NCI-H748 (cell line): ENCODE results near the gene SNAI1.
"Not testable (repeated sequence)": the region's sequence is repeated elsewhere in the genome, so short reads cannot be mapped to it uniquely, and the experiment has no call there.

Experiments
- DNase-seq: peaks from one replicate; lab custom pipeline; 2025; ENCODE audit not compliant: unreplicated experiment; lab: John Stamatoyannopoulos, UW

SNAI1 gene

GRCh38 chr20:49985617-49986016 lies 2.8 kb downstream of the SNAI1 start:
- DNase-seq, result no peak

- DNase-seq, result no peak
Measured at GRCh38 chr20:49986049-49986448, 3.3 kb downstream of the SNAI1 start.

DNA sequence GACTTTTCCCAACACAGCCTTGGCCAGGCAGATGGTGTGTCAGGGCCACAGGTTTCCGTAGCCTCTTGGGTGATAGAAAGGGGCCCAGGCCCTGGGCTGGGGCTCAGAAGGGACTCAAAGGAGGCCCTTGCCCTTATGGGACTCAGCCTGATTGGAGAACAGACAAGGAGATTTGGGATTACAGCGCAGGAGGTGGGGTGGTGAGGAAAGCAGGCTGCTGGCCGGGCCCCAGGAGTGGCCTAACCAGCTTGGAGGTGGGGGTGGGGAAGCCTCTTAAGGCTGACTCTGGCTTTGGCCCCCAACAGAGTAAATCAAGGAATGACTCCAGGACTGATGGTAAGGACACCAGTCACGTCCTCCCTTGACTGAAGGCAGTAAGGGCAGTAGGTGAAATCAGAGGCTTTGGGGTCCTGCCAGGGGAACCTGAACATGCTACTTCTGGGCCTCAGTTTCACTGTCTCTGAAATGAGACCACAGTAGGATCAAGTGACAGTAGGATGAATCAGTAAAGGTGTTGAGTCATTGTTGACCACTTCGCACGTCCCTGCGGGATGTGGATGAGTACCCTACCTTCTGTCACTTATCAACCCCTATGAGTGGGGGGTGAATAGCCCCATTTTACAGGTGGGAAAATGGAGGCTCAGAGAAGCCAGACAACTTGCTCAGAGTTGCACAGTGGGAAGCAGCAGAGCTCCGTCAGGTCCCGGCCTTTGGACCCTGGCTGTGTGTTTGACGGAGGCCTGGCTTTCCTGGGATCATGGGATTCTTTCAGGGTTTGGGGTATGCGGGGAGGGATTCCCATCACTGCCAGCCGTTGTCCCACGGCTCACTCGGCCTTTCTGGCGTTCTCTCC lies 4.5 kb downstream of the SNAI1 start:
- no peak for DNase-seq

DNA sequence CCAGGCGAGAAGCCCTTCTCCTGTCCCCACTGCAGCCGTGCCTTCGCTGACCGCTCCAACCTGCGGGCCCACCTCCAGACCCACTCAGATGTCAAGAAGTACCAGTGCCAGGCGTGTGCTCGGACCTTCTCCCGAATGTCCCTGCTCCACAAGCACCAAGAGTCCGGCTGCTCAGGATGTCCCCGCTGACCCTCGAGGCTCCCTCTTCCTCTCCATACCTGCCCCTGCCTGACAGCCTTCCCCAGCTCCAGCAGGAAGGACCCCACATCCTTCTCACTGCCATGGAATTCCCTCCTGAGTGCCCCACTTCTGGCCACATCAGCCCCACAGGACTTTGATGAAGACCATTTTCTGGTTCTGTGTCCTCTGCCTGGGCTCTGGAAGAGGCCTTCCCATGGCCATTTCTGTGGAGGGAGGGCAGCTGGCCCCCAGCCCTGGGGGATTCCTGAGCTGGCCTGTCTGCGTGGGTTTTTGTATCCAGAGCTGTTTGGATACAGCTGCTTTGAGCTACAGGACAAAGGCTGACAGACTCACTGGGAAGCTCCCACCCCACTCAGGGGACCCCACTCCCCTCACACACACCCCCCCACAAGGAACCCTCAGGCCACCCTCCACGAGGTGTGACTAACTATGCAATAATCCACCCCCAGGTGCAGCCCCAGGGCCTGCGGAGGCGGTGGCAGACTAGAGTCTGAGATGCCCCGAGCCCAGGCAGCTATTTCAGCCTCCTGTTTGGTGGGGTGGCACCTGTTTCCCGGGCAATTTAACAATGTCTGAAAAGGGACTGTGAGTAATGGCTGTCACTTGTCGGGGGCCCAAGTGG lies 5.3 kb downstream of the SNAI1 start:
- no peak for DNase-seq

DNA sequence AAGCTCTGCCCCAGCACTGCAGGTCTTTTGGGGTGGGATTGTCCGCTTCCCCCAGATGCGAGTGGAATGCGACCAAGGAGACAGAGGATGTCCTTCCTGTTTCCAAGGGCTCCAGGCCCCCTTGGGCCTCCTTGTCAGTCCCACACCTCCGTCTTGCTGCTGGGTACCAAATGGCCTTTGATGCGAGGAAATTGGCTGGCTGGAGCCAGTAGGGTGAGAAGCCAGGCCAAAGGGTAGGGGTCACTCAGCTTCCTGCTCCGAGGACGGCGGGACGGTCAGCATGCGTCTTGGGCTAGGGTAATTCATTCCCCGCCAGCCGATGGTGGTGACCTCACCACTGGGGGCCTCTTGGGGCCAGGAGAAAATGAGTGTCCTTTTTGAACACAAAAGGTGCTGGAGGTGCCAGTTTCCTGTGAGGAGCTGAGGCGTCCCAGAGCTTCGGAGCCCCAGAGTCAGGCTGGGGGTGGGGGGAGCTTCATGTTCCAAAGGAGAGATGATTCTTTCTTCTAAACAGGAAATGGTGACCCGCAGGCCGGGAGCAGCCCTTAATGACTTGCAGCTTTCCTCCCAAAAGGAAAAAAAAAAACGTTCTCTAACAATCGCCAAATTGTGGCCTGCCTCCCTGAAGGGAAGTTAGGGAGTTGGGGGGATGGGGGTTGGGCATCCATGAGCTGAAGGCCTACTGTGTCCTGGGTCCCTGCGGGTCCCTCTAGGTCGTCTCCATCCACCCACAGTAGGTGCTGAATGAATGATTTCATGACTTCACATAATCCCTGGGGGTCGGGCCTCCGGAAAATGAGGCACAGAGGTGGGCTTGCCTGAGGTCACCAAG lies 6.7 kb downstream of the SNAI1 start:
- DNase-seq, result no peak

GRCh38 chr20:49990271-49990720 lies 7.5 kb downstream of the SNAI1 start:
- DNase-seq, result no peak

- no peak for DNase-seq
Measured at GRCh38 chr20:49993301-49993751, 10.5 kb downstream of the SNAI1 start.

DNA sequence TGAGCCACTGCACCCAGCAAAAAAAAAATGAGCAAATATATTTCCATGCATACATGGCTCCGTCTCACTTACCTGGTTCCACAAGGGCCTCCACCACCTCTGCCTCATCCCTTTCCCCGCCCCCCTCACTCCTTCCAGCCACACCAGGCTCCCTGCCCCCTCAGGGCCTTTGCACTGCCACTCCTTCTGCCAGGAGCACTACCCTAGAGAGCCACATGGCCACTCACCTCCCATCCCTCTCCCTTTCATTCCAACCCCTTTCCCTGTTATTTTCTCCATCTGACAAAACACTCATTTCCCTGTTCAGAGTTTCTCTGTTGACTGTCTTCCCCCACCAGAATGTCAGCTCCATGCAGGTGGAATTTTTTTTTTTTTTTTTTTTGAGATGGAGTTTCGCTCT lies 12.8 kb downstream of the SNAI1 start:
- no peak for DNase-seq

DNA sequence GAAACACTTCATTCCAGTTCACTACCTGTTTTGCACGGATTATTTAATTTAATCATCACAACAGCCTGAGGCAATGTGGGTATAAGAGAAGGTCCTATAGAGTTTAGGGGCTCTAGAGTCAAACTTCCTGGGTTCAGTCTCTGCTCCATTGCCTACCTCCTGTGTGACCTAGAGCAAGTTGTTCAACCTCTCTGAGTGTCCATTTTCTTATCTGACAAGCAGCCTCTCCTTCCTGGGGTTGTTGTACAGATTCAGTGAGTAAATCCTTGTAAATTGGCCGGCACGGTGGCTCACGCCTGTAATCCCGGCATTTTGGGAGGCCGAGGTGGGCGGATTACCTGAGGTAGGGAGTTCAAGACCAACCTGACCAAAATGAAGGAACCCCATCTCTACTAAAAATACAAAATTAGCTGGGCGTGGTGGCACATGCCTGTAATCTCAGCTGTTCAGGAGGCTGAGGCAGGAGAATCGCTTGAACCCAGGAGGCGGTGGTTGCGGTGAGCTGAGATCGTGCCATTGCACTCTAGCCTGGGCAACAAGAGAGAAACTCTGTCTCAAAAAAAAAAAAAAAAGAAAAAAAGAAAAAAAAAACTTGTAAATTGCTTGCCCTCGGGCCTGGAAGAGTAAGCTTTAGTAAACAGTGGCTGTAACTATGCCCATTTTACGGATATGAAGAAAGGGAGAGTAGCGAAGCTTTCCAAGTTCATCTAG lies 15.9 kb downstream of the SNAI1 start:
- not testable (repeated sequence) for DNase-seq

DNA sequence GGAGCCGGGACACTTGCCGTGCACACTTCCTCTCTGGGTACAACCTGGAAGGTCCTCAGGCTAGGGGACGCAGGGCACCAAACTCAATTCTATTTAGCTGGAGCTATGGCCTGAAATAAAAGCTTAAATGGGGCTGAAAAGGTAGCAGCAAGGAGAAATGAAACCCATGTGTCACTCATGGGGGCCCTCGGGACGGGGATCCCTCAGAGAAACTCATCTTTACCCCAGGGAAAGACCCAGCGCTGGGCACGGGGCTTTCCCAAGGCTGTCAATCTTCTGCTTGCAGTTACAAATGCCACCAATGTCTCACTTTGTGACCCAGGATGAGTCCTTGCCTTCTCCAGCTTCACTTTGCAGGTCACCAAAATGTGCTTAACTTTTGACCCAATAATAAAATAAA lies 16.5 kb downstream of the SNAI1 start:
- DNase-seq, result no peak

DNA sequence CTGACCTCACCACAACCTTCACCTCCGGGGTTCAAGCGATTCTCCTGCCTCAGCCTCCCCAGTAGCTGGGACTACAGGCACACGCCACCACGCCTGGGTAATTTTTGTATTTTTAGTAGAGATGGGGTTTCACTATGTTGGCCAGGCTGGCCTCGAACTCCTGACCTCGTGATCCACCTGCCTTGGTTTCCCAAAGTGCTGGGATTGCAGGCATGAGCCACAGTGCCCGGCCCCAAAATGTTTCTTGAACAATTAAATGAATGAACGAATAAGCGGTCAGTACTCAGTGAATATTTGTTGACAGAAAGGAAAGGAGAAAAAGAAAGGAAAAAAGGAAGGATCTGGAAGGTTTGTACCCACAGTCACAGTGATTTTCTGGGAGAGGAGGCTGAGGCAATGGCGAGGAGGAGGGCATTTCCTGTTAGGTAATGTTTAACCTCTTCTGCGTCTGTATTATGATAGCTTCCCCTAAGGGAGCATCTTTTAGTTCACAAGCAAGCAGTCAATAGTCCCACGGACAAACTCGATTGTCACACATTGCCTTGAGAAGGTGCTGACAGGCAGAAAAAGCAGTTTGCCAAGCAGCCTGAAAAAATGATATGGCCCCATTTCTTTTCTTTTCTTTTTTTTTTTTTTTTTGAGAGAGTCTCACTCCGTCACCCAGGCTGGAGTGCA lies 17.9 kb downstream of the SNAI1 start:
- DNase-seq, result not testable (repeated sequence)

DNA sequence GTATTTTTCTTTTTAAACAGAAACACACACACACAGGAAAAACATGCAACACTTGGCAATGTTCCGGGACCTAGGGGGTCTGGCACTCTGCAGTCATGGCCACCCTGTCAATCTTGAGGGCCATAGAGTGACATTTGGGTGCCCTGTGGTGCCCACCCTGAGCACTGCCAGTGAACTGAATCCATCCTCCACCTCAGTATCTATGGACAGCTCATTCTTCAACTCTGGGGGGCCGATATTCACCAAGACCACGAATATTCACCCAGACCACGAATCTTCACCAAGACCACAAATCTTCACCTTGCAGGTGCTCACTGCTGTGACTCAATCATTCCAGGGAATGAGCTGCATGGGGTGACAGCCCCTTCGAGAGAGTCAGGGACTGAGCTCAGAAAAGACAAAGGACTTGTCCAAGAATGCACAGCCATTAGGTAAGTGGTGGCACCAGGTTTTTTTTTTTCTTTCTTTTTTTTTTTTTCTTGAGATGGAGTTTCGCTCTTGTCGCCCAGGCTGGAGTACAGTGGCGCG lies 19.1 kb downstream of the SNAI1 start:
- no peak for DNase-seq

DNA sequence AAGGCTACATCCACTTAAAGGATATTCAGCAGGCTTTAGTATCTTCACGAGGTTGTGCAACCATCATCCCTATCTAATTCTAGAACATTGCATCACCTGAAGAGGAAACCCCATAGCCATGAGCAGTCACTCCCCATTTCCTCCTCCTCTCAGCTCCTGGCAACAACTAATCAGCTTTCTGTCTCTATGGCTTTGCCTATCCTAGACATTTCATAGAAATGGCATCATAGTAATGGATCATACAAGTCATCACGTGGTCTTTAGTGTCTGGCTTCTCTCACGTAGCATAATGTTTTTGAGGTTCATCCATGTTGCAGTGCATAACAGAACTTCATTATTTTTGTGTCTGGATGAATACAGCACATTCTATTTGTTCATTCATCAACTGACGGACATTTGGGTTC lies 20.5 kb downstream of the SNAI1 start:
- no peak for DNase-seq

- no peak for DNase-seq
Measured at GRCh38 chr20:50004229-50004628, 21.4 kb downstream of the SNAI1 start.

- DNase-seq, result no peak
Measured at GRCh38 chr20:50005471-50005981, 22.7 kb downstream of the SNAI1 start.

- DNase-seq, result no peak
Measured at GRCh38 chr20:50007369-50007768, 24.6 kb downstream of the SNAI1 start.

GRCh38 chr20:50008007-50008406 lies 25.2 kb downstream of the SNAI1 start:
- no peak for DNase-seq

DNA sequence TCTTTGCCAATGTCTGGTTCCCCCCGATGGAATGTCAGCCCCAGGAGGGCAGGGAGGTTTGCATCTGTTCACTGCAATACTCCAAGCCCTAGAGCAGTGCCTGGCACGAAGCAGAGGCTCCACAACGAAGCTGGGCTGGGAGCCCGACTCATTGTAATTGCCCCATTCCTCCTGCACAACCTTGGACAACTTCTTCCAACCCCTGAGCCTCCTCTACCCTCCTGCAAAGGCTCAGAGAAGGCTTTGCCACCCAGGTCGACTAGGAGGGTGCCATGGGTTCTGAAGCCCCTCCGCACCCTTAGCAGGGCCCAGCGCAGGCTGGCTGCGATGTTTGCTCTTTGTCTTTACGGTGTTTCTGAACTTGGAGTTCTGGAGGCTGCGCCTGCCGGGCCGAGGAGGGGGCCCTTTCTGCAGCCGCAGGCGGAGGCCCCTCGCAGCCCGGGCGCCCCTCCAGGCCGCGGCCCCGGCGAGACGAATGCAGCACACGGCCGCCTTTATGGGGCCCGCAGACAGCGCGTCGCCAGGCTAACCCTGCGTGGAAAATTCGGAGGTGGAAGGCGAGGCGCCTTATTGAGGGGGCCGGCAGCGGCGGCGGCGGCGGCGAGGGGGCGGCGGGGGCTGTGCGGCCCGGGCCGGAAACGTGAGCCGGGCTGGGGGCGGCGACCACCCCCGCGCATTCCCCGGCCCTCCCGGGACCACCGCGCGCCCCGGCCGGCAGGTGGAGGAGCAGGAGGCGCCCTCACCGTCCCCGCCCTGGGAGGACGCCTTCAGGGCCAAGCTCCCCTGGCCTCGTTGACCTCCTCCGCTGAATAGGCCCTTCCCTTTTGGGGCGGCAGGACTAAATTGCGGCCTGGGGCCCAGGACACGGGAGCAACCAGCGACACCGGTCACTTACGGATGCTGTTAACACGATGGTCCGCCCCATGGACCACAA lies 27.0 kb downstream of the SNAI1 start:
- DNase-seq, result no peak
